GM19372 (cell line): ENCODE data around the gene WBP1L.
"Not testable (repeated sequence)": the region's sequence is repeated elsewhere in the genome, so short reads cannot be mapped to it uniquely, and the experiment has no call there.

Experiments used
- ATAC-seq: cut with Tn5 transposase; IDR thresholded peaks from one replicate; pipeline ENCODE4 v1.9.1; 2021; ENCODE audit warnings: mild to moderate bottlenecking, low read depth, moderate library complexity; ENCODE audit not compliant: unreplicated experiment

WBP1L gene

GRCh38 chr10:102721954-102722353 is 21.8 kb upstream of the WBP1L start:
- ATAC-seq = no peak

GRCh38 chr10:102723989-102724388 is 19.8 kb upstream of the WBP1L start:
- ATAC-seq = no peak

GRCh38 chr10:102726274-102726673 is 17.5 kb upstream of the WBP1L start:
- ATAC-seq = no peak

- ATAC-seq = no peak
These were observed 16.5 kb upstream of the WBP1L start for GRCh38 chr10:102727037-102727818.

- ATAC-seq = no peak
These were observed 14.4 kb upstream of the WBP1L start for GRCh38 chr10:102729029-102730026.

GRCh38 chr10:102731222-102731800 is 12.4 kb upstream of the WBP1L start:
- no peak for ATAC-seq

GRCh38 chr10:102732661-102733060 is 11.1 kb upstream of the WBP1L start:
- ATAC-seq = no peak

- no peak for ATAC-seq
These were observed 8.6 kb upstream of the WBP1L start for GRCh38 chr10:102735065-102735562.

GRCh38 chr10:102738692-102739121 is 5.0 kb upstream of the WBP1L start:
- ATAC-seq = no peak

- no peak for ATAC-seq
These were observed 3.5 kb upstream of the WBP1L start for GRCh38 chr10:102740229-102740628.

GRCh38 chr10:102741726-102742237 is 2.0 kb upstream of the WBP1L start:
- no peak for ATAC-seq

- ATAC-seq = not testable (repeated sequence)
These were observed 1.4 kb upstream of the WBP1L start for GRCh38 chr10:102742313-102742712.

GRCh38 chr10:102743078-102743587 is 615 bp upstream of the WBP1L start:
- no peak for ATAC-seq

- no peak for ATAC-seq
These were observed 765 bp downstream of the WBP1L start for GRCh38 chr10:102744374-102745051.

GRCh38 chr10:102745157-102745556 is 1.4 kb downstream of the WBP1L start:
- ATAC-seq = no peak

- no peak for ATAC-seq
These were observed 8.7 kb downstream of the WBP1L start for GRCh38 chr10:102752266-102752930.

GRCh38 chr10:102752934-102753664 is 9.4 kb downstream of the WBP1L start:
- no peak for ATAC-seq

GRCh38 chr10:102753718-102754117 is 10.0 kb downstream of the WBP1L start:
- no peak for ATAC-seq

GRCh38 chr10:102757323-102757722 is 13.6 kb downstream of the WBP1L start:
- ATAC-seq = no peak
